Activated CD4-positive, alpha-beta T cell treated with anti-CD3 and anti-CD28 coated beads, Interleukin-2, amount 50 U/mL, for 16 hours (primary cell): ENCODE measurements around the gene MYO19.
"Not testable (repeated sequence)": the region's sequence is repeated elsewhere in the genome, so short reads cannot be mapped to it uniquely, and the experiment has no call there.

Experiments
- DNase-seq: peaks from one replicate; pipeline ENCODE4 v3.0.0-alpha.2; 2020

Gene MYO19

DNA sequence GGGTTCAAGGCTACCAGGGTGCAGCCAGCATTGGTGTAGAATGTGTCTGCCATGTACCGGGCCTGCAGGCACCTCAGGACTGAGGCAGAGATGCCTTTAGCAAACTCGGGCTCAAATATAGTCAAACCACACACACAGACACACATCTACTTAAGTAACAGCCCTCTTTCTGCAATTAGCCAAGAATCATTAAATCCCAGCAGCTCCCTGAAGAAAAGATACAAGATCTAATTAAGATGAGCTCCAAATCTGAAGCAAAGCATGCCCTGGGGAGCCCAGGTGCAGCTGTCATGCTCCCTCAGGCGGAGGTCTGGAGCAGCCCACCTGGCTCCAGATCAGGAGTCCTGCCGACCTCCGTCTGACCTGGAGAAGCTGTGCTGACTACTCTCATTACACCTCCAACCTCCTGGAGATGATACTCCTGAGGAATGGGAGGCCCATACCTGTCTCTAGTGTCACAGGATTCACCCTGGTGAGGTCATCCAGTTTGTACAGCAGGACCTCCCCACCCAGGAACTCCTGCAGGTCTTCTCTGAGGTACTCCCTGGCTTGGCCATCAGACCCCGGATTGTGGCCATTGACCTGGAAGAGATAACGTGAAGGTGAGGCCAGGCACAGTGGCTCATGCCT lies 6.9 kb downstream of the MYO19 start:
- DNase-seq = no peak

DNA sequence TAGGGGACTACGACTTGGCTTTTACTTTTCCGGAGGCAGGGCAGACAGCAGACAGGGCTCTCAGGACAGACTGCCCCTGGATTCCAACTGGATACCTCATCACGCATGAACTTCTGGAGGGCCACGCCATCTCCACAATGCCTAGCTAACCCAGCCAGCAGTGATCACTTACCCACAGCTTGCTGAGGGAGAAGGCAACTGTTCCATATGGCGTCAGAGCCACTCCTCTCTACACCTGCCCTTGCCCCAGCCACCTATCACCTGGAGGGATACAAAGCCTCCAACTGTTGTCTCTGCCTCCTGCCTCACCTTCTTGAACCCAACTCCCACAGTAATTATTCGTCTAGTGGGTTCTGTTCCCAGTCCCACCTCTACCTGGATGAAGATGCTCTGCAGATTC lies 8.8 kb downstream of the MYO19 start:
- no peak for DNase-seq

DNA sequence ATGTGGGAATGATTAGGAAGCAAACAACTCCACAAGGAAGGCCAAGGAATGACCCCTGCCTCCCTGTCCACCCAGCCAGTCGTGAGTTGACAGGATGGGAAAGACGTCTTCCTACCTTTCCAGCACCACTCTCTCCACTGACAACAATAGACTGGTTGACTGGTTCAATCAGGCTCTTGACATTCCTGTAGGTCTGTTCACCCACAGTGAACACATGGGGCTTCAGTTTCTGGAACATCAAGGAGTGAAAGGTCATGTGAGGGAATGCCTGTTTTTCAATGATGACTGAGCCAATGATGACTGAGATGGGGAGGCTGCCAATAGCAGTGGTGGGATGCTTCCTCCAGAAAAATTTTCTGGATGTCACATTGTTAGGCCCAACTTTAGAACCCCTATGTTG lies 9.6 kb downstream of the MYO19 start:
- no peak for DNase-seq

DNA sequence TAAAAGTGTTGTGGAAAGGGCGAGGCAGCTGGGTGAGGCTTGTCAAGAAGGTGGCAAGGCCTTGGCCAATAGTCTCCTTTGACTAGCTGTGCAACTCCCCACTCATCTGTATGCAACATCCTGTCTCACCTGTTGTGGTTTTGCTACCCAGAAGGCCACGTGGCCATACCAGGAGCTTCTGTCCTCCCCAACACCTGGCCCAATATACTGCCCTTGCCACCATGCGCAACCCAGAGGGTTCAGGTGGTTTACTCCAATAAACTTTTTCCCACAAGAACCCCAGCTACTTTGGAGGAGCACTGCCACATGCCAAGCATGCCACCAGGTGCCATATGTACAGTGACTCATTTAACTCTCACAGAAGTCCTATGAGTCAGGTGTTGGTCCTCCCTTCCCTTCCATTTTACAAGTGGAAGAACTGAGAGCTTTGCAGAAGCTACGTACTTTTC lies 10.2 kb downstream of the MYO19 start:
- peak; percentile 23 for DNase-seq

DNA sequence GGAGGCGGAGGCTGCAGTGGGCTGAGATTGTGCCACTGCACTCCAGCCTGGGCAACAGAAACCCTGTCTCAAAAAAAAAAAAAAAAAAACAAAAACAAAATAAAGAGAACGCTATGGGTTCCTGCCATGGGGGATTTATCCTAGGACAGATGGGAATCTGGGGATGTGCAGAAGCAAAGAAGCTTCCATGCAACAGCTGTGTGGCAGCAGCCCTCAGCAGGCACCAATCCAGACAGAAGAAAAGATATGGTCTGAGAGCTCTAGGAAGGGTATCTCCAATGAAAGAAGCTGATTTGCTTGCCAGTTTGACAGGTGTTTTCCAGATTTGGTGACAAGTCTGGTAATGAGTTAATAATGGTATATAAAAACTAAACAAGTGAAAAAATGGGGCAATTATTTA lies 11.6 kb downstream of the MYO19 start:
- no peak for DNase-seq

DNA sequence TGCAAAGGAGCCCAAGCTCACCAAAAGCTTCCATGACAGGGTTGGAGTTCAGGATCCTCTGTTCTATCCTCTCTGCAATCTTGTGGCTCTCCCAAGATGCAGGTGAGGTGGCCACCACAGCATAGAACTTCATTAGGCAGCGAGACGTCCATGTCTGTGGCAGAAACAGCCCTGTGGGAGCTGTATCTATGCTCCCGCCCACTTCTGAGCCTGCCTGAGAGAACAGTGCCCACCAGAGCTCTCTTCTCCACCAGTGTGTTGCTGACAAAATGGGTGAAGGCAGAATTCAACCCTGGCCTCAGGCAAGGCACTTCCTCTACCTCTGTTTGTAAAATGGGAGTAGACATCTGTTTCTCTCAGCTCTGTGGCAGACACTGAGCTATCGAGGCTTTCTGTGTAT lies 18.8 kb downstream of the MYO19 start:
- no peak for DNase-seq

DNA sequence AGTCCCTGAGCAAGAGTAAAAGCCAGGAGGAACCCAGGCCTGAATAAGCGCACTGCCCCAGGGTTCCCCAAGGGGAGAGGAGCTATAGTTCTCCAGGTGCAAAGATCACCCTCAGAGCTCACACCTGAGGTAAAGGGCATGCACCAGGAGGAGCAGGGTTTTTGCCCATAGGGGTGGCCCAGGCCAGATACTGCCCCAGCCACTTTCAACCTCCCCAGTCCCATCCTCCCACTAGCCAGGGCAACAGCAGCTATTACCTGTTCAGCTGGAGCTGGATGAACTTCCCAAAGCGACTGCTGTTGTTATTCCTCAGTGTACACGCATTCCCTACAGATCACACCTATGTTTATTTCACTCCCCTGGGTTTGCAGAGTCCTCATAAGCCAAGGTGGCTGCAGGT lies 19.8 kb downstream of the MYO19 start:
- no peak for DNase-seq

DNA sequence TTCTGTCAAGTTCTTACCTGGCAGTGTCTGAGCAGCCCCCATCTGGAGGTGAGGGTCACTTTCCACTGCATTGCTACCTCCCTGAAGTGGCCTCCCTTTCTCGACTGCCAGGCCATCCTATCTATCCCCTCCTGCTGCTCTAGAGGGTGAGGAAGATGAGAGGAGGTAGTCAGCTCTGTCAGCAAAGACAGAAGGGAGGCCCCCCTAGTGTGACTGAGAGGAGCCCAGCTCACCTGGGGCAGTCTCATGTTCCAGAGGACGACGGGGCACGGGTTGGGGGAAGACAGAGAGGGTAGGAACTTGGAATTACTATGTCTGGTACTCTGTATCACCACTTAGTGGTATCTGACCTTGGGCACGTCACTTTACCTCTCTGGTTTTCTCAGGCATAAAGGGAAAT lies 22.0 kb downstream of the MYO19 start:
- no peak for DNase-seq

DNA sequence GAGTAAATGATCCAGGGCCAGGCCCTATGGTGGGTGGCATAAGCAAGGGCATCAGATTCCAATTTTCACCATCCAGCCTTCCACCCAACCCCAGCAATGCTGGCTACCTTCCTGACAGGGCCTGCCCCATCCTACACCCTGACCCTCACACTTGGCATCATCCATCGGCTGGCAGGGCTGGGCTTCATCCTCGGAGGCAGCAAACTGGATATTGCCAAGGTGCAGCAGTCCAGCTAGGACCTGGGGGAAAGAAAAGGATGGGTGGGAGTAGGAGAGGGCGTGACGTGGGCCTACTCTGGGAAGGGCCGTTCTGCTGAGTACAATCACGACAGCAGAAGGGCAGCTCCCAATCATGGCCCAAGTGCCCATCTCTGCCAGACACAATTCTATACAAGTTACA lies 23.5 kb downstream of the MYO19 start:
- no peak for DNase-seq

DNA sequence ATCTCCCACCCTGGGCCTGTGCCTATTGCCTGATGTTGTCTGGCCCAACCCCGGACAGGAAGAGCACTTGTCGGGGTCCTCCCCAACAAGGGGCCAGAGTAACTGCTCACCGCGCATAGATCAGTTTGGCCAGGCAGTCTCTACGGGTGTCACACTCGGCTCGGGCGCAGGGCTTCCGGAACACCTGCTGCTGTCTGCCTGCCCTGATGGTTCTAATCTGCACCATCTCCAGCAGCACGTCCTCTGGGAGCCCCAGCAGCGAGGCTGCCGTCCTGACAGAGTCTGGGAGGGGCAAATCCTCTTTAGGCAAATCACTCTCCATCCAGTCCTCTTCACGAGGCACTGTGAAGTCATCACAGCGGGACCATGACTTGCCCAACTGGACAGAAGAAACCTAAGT lies 24.0 kb downstream of the MYO19 start:
- DNase-seq = no peak

DNA sequence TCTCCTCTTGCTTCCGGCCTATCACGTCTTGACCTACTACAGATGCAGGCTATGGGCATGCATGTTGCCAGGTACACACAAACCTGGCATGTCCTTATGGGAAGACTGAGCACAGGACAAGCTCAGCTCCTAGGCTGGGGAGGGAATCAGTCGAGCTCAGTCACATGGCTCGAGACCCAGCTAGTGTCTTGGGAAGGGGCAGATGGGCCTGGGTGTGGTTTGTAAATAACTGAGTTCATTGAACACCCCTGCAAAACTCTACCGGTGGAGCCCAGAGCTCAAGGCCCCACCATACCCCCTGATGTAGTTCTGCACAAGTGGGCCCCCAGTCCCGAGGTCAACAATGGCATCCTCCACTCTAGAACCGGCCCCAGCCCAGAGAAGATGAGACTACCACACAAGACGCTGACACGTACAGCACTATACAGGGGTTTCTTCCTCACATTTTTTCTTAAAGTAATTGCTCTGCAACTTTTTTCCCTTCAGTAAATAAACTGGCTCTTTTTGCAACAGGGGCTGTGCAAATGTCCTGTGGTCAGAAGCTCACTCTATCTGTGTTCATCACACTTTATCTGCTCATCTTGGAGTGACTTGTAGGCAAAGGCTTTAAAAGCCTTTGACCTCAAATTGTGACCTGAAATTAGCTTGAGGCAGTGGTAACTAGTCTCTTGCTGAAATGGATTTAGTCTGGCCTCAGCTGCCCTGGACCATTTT lies 25.2 kb downstream of the MYO19 start:
- no peak for DNase-seq

DNA sequence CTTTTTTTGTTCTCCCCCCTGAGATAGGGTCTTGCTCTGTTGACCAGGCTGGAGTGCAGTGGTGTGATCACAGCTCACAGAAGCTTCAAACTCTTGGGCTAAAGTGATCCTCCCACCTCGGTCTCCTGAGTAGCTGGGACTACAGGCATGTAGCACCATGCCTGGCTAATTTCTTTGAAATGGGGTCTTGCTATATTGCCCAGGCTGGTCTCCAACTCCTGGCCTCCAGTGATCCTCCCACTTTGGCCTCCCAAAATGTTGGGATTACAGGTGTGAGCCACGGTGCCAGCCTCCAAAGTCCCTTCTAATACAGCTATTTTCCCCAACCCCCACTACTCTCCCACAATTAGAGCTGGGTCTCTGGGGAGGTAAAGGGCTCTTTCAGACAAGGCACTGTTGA lies 26.2 kb downstream of the MYO19 start:
- DNase-seq = not testable (repeated sequence)

DNA sequence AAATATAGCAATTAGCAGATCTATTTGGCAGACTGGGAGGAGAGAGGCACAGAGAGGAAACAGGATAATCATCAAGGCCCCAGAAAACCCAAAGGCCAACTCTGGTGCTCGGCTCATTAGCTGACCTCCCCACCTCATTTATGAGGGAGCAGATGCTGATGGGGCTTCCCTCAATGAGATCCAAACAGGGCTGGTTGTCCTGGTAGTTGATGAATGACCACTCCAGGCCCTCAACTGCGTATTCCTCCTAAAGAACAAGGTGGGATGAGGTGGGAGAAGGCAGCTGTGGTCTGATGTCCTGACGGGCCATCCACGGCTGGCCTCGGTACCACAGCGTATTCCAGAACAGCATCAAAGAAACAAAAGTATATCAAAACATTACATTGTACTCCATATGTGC lies 27.4 kb downstream of the MYO19 start:
- no peak for DNase-seq

DNA sequence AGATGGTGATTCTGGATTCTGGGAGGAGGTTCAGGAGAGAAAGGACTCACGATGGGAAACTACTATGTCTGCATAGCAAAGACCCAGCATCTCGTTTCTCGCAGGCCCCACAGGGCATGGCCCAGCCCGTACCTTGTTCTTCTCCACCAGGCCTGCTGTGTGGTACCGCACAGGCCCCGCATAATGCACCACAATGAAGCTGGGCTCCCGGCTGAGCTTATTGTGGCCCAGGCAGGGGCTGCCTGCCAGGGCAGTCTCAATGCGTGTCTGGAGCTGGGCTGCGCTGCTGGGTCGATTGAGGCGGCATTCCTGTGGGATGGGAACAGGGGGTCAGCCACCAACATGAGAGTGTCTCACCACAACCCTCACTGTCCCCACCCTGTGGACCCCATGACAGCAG lies 27.8 kb downstream of the MYO19 start:
- DNase-seq = no peak

DNA sequence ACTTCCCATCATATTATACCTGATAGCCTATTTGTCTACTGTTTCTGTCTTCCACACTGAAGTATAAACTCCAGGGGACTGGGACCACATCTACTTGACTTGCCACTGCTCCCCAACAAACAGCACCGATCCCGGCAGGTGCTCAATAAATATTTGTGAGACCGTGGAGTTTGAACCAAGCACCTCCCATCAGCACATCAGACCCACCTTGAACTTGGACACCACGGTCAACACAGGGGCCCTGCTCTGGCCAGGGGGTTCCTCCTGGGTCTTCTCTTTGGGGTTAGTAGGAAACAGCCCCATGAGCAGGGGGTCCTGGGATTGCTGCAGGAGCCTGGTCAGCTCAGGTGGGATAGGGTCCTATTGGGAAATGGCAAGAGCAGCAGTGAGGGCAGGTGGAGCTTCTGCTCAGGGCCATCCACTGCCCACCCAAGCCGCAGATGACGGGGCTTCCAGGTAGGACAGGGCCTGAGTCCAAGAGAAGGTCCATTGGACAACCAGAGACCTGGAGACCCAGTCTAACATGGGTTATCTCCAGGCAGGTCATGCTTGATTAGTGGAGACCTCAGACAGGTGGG lies 28.3 kb downstream of the MYO19 start:
- no peak for DNase-seq

DNA sequence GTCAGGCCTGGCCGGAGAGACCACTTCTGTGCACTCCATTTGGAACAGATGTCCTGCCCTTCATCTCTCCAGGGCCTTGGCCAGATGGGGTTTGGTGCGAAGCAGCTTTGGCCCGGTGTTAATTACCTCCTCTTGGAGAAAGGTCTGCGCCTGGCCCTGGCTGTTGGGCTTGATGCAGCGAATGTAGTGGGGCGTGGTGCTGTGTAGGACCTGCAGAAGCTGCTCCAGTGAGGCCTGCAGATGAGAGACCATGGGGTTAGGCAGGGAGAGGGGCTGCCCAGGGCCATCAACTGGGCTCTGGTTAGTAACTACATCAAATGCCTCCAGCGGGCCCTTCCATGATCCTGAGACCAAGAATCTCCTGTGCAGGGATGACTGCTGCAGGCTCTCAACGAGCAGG lies 29.5 kb downstream of the MYO19 start:
- no peak for DNase-seq

DNA sequence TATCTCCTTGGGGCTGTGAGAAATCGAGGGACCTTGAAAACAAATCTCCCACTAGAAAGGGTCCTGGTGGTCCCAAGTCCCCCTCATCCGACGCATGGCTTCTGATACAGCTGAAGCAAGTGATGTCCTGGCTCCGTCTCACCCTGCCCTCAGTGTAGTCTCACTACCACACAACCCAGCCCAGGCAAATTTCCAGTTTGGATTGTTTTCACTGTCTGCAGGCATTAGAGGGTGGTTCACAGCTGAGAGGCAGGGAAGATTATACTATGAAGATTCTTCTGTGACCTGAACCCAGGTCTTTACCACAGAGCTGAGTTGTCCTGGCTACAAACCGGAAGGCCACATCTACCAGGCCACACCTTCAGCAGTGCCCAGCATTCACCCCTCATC lies 30.5 kb downstream of the MYO19 start:
- no peak for DNase-seq

DNA sequence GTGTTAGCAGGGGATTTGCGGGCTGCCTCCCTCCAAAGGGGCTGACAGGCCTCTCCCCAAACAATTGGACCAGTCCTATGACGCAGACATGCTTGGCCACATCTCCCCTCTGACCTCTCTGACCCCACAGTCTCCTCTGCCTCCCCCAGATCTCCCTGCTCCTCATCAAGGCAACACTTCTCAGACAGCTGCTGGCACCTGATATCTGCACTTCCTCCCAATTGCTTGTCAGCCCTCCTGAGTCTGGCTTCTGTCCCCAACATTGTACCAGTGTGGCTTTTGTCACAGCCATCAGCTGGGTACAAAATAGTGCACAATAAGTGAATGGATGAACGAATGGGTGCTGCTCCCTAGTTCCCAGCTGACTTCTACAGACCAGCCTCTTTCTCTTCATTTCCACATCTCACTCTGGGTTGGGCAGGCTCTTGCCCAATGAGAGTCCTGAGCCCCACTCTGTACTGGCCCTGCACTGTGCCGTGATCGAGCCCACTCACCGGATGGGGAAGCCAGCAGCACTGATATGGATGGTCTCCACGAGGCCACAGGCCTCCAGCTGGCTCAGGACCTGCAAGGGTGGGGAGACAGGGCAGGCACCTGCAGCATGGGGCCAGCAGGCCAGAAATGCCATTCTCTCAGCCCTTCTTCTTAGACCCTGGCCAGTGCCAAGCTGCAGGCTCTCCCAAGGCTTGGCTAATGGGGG lies 31.1 kb downstream of the MYO19 start:
- no peak for DNase-seq

DNA sequence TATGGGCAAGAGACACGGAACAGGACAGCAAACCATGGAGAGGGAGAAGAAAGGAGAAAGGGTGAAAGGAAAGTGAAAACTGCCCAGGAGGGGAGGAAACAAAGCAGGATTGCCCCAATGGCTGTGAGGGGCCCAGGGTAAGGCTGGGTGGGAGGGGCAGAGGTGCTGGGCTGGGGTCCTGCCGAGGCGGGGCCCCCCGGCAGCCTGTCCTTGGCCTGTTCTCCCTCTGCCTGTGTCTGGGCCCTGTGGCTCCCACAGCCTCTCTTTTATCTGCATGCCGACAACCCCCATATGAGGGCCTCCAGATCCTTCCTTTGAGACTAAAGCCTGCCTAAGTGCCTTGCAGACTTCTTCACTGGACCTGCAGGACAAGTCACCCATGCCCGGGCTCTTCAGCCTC lies 32.7 kb downstream of the MYO19 start:
- no peak for DNase-seq

DNA sequence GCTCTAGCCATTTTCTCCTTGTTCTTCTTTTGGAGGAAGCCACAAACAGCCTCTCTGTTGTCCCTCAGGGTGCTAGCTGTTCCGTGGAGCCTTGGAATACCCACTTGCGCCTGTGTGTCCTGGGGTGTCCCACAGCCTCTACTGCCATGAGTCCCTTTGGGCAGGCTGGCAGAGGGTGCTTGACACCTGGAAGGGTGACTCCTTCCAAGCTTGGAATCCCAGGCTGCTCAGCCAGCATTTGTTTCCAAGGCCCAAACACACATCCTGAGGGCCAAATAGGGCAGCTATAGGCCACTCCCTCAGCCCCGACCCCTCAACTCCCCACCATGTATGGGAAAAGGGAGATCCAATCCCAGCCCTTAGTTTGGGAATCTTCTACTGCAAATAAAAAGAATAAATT lies 33.3 kb downstream of the MYO19 start:
- DNase-seq = no peak

DNA sequence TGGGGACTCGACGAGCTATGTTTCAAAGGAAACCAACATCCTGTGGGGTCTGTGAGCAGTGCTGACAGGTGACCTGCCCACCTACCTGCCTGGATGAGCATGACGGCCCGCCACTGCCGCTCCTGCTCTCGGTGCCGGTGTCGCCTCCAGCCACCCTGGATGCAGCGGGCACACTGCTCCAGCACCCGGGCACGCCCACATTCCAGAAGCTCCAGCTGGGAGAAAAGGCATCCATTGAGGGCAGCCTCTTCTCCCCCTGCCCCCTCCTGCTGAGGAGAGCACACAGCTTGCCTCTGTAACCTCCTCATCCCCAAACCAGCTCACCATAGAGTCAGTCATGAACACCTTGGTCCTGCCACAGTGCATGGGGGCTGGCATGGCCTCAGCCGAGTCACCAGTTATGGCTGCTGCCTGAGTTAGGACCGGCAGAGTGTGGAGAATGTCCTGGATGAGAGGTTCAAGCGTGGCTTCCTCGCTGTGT lies 33.9 kb downstream of the MYO19 start:
- no peak for DNase-seq

DNA sequence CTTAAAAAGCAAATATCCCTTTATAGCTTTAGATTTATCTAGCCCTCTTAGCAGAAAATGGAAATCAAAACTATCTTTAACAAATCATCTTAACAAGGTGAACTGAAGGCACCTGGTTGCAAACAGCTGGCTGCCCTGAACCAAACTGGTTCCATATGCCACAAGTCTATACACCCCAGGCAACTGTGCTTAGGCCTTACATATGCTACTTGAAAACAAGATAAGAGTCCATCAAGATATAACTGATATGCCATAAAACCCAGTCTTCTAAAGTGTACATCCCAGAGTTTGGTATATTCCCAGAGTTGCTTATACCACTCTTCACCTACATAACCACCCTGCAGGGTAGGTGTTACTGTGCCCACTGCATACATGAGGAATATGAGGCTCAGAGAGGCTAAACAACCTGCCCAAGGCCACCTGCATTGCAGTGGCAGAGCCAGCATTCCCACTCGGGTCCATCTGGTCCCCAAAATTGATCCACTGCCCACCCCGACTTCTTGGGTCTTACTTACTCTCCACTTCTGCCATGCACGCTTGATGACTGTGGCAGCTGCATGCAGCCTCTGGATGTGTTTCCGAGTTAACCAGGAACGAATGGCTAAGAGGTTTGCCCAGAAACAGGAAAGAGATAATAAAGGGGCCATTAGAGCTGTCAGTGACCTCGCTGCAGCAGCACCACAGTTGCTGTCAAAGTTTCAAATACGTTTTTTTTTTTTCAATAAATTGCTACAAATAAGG lies 35.9 kb downstream of the MYO19 start:
- no peak for DNase-seq

DNA sequence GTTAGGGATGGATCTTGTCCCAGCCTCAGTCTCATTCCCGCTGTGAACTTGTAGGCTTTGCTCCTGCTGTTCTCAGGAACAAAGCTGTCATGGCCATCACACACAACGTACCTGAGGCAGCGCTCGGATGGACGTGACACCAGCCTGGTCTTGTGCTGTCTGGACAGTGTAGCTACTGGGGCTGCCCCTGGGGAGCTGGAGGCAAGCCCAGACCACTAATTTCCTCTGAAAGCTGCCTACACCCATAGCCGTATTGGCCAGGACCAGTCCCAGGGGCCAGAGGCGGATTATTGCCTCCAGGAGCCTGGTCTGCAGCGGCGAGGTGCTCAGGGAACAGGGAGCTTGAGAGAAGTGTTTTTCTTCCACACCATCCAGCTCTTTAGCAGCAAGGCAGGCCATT lies 36.5 kb downstream of the MYO19 start:
- DNase-seq = no peak
